Measurements from ENCODE around the gene DLGAP4.

DNA sequence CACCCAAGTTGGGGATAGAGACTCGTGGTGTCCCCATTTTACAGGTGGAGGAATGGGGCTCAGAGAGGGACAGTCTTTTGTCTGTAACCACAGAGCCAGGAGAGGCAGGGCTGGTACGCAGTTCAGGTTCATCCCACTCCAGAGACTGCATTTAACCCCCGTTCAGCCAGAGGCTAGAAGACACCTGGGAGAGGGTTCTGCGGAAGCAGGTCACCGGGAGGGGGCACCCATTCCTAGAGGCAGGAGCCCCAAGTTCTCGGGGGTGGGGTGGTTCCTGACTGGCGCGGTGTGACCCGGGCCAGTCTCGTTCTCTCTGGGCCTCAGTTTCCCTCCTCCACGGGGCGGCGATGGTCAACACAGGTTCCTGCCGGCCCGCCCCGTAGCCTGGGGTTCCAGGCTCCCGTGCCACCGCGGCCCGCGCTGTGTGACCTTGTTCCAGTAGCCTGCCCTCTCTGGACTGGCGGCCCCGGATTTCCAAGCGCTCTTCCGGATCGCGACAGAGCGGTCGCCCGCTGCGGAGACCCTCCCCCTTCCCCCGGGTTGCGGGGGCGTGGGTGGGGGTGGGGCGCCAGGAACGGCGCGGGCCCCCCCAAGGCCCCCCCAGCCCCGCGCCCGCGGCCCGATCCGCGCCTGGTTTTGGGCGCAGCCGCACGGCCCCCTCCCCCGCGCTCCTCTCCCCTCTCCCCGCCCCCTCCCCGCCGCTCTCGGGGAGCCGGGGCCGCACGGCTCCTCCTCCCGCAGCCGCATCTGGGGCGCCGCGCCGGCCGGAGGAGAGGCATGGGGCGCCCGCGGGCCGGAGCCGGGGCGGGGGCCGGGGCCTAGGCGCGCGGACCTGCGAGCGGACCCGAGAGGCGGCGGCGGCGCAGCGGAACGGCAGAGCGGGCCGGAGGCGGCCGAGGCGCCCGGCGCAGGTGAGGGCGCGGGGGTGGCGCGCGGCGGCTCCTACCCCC is at the start of gene DLGAP4:
- TF ChIP-seq ZBTB8A (CRISPR knock-in tag; IDR thresholded peaks at IDR 0.05; ENCODE audit: borderline replicate concordance, low read depth) = no peak
- no peak for TF ChIP-seq SNRNP70 (IDR thresholded peaks at IDR 0.05; ENCODE audit: low read depth, low read length)
- TF ChIP-seq RAD21 (CRISPR knock-in tag; IDR thresholded peaks at IDR 0.05) = no peak
- TF ChIP-seq MYC (CRISPR knock-in tag; IDR thresholded peaks at IDR 0.05; ENCODE audit: borderline replicate concordance) = no peak

Data from HepG2 (cell line).